ENCODE data around the gene TCF12. TPM values are rescaled to one million over a fixed set of nuclear protein-coding genes. Genes with fewer than 3 reads are reported as not detected.

Gene TCF12
- total RNA-seq, 1 experiment from 2014 or later: 76.7 TPM

DNA sequence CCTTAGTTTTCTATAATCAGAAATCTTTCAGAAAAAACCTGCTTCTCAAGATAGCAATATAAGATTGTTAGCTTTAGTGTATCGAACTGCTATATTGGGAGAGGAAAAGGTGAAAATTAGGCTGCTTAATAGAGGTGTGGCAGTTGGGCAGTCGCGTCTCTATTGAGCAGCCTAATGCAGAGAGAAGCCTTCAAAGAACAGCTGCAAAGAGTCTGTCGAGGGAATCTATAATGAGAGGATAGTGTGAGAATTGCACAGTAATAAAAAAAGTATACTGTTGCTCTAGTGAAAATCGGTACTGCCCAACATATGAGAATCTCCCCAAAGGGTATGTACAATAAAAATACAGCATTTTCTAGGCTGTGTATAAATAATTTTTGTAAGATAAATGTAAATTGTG lies 184.4 kb downstream of the TCF12 start:
- no peak overlapping the region for H2BK20ac ChIP-seq (ENCODE audit: low read depth, low read length, poor library complexity, severe bottlenecking)
- peaks cover 8 to 12% (median 10%) of the 10 kb centered on the region in 3 experiments; a peak in 6 of 7 replicates for H3K36me3 Mint-ChIP-seq (ENCODE audit: insufficient read depth in 1 of 3, low read depth in 3 of 3)
- no peaks in the 10 kb centered on the region for H3K27me3 ChIP-seq (ENCODE audit: insufficient read depth, low read length)
- H3K27ac ChIP-seq (ENCODE audit: insufficient read length, low read depth, low read length): no peak overlapping the region
- no peaks in the 10 kb centered on the region for H3K4me1 ChIP-seq (ENCODE audit: insufficient read depth, low read length)
- no peaks in the 10 kb centered on the region for H4K20me1 ChIP-seq (ENCODE audit: control insufficient read depth, insufficient read depth, insufficient read length)
- H4K8ac ChIP-seq (replicated peaks; ENCODE audit: insufficient read length, low read depth, low read length): no peak overlapping the region
- no peak overlapping the region for H2AK5ac ChIP-seq (ENCODE audit: insufficient read length, low read length)
- TF ChIP-seq CTCF (conservative IDR thresholded peaks at IDR 0.05): no peak
- no peak overlapping the region for H2BK15ac ChIP-seq (ENCODE audit: low read depth, low read length)
- WGBS (ENCODE audit: extremely low coverage, insufficient read length, low lambda C conversion rate): no CpG with 5 or more reads among the region's 5 CpGs
- H3K27ac Mint-ChIP-seq: no peak overlapping the region
- no peak overlapping the region for H4K5ac ChIP-seq (ENCODE audit: insufficient read length, low read depth, low read length)
- no peak overlapping the region for H4K91ac ChIP-seq (ENCODE audit: insufficient read length, low read depth, low read length)
- H3K79me2 ChIP-seq (ENCODE audit: insufficient read depth, low read length): no peaks in the 10 kb centered on the region
- H3K79me1 ChIP-seq (ENCODE audit: insufficient read depth, low read depth, low read length, poor library complexity, severe bottlenecking): no peaks in the 10 kb centered on the region
- no peak overlapping the region for H3K18ac ChIP-seq (ENCODE audit: insufficient read length, low read depth, low read length)
- H3K23me2 ChIP-seq (ENCODE audit: insufficient read length, low read depth, low read length, poor library complexity, severe bottlenecking): no peaks in the 10 kb centered on the region
- no peak overlapping the region for H3K4me2 ChIP-seq (ENCODE audit: insufficient read depth, insufficient read length, low read length)
- no peak for DNase-seq
- H2BK5ac ChIP-seq (ENCODE audit: insufficient read length, low read length): no peak overlapping the region
- H3K56ac ChIP-seq (ENCODE audit: insufficient read length, low read depth, low read length): no peak overlapping the region
- H3K4me3 Mint-ChIP-seq: no peak overlapping the region
- H3T11ph ChIP-seq (ENCODE audit: low read length): no peak overlapping the region
- no peak overlapping the region for H3K4ac ChIP-seq (ENCODE audit: low read depth, low read length)
- H3K23ac ChIP-seq (ENCODE audit: insufficient read length, low read depth, low read length): no peak overlapping the region
- H2BK12ac ChIP-seq (ENCODE audit: insufficient read length, low read depth, low read length): no peak overlapping the region
- peaks cover 0 to 4% of the 10 kb centered on the region in 2 experiments; a peak in 3 of 4 replicates for H3K4me1 Mint-ChIP-seq
- no peak overlapping the region for H2BK120ac ChIP-seq (ENCODE audit: low read depth, low read length, poor library complexity, severe bottlenecking)
- no peak overlapping the region for H3K9ac ChIP-seq (ENCODE audit: extremely low read depth, insufficient read length, low read length)
- H3K9me3 Mint-ChIP-seq: peaks cover 0 to 2% of the 10 kb centered on the region in 2 experiments; a peak in 1 of 5 replicates
- H3K14ac ChIP-seq (ENCODE audit: insufficient read depth, low read length): no peak overlapping the region
- no peaks in the 10 kb centered on the region for H3K27me3 Mint-ChIP-seq (ENCODE audit: low read depth)
- H2AFZ ChIP-seq (ENCODE audit: low read length): no peak overlapping the region
- H3K9me3 ChIP-seq (ENCODE audit: control insufficient read depth, low read depth, low read length): no peaks in the 10 kb centered on the region

Data from H9 (cell line).